ENCODE data around the gene MAPK14.
"Not testable (repeated sequence)": the region's sequence is repeated elsewhere in the genome, so short reads cannot be mapped to it uniquely, and the experiment has no call there.

Gene MAPK14

DNA sequence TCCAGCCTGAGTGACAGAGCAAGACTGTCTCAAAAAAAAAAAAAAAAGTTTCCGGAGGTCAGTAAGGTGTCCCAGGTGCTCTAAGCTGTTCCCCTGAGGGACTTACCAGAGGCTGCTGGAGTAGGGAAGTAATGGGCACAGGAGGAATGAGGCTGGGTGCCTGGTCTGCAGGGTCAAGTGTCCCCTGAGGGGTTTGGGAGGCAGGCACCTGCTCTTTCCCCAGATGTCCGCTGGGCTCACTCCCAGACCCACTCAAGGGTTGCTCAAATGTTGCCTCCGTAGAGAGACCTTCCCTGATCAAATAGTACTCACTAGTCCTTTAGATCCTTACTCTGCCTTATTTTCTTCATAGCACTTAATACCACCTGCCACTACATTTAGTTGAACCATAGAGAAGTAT, 97.3 kb downstream of the MAPK14 start:
- DNase-seq: no peak

DNA sequence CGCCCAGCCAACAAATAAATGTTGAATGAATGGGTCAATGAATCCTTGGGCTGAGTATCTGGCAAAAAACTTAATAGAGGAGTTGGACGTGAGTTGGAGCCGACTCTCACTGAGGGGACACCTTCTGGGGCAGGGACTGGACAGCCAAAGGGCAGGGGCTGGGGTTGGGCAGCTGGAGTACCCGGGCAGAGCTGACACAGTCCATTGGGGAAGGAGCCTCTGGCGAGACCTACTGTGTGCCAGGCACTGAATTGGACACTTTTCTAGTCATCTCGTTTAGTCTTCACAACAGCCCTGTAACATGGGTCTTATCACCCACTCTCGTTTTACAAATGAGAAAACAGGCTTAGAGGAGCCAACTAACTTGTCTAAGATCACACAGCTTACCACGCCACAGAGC, 98.0 kb downstream of the MAPK14 start:
- no peak for DNase-seq

DNA sequence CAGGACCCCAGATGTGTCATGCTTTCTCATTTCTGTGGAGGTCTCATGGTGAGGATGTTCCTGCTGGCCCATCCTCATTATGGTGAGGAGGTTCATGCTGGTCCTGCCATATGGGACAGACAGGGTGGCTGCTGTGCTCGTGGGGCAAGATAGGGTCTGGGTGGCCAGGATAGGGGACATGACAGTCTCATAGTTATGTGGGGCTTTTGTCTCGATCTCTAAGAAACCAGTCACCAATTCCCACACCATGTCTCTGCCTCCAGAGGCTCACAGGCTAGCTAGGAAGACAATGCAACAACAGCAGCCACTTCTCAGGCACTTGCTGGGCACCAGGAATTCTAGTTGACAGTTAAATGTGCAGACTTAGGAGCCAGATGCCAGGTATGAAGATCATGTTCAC, 98.5 kb downstream of the MAPK14 start:
- DNase-seq: no peak

DNA sequence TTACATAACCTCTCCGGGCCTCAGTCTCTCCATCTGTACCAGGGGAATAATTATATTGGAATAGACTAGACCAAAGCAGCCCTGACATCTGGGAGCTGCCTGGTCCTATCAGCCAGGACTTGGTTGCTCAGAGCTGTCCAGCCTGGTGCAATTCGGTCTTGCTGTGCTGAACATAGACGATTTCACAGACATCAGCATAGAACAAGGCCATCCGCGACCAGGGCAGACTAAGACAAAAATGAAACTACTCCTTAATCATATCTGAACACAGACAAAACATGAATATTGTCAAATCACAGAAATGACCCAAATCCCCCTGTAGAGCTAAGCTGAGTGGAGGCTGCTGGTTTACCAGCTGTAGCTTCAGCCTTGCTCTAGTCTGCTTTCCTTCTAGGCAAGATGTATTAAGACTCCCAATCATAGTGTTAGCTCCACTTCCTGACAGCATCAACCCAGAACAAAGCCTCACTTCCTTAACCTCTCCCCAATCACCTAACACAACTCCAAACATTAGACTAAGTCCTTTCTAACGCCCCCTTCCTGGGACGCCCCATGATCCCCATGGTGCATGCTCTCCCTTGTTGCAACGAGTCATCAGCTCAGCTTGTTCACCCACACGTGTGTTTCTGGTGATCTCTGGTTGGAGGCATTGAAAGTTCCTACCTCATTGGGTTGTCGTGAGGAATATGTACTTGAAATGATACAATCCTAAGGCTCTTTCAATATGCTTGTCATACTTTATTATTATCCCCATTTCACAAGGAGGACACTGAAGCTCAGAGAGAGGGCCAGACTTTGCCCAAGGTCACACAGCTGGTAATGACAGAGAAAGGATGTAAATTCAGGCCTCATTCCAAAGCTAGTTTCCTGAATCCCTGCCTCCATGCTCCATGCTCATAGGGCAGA, 99.2 kb downstream of the MAPK14 start:
- DNase-seq: no peak

DNA sequence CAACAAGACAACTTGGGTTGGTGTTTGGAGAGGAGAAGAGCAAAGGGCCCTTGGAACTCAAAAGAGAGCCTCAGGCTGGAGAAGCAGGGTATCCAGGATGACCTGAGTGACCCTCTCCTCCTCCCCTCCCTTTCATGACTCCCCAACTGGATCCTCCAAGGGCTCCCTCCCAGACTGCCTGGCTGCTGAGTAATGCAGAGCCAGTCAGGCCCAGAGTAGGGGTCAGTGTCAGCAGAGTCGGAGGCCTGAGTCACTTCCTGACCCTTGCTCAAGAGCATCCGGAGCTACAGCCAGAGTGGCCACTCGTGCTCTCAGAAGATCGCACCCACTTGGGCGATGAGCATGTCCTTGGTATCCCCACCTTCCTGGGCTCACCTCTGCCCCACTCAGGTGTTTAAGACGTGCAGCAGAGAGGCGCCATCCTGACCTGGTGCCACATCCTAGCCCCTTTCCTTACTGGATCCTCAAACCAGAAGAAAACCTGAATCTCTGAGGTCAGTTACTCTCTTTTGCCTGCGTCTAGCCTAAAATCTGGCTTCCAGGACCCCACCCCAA, 99.9 kb downstream of the MAPK14 start:
- DNase-seq: no peak

DNA sequence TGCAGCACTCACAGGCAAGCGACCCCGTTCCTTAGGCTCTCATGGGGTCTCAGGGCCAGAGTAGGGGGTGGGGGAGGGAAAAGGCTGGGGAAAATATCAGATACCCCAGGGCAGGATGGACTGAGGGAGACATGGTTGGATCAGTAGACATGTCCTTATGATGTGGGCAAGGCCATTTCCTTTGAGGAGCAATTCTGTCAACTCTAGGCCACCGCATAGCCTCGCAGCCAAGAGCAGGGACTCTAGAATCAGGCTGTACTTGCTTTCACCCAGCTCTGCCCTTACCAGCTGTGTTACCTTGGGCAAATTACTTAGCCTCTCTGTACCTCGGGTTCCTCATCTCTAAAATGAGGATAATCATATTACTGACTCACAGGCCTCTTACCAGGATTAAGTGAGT, 100.5 kb downstream of the MAPK14 start:
- no peak for DNase-seq

DNA sequence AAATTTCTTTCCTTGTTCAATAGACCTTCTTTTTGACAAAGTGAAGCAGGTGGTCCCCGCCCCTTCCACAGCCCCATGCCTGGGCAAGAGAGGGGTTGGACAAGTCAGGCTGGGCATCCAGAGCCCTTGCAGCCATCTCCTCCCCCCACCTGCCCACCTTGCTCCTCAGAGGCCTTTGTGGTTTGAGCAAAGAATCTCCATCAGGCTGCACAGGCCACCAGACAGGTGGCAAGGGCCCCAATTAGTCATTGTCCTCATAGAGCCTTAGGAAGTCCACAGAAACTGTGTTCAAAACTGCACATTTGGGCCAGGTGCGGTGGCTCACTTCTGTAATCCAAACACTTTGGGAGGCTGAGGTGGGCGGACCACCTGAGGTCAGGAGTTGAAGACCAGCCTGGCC, 101.2 kb downstream of the MAPK14 start:
- no peak for DNase-seq

DNA sequence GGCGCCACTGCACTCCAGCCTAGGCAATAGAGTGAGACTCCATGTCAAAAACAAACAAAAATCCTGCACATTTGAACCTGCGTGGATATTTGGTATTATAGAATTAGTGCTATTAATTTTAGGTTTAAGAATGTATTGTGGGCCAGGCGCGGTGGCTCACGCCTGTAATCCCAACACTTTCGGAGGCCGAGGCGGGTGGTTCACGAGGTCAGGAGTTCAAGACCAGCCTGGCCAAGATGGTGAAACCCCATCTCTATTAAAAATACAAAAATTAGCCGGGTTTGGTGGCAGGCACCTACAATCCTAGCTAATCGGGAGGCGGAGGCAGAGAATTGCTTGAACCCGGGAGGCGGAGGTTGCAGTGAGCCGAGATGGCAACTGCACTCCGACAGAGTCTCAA, 101.7 kb downstream of the MAPK14 start:
- not testable (repeated sequence) for DNase-seq

DNA sequence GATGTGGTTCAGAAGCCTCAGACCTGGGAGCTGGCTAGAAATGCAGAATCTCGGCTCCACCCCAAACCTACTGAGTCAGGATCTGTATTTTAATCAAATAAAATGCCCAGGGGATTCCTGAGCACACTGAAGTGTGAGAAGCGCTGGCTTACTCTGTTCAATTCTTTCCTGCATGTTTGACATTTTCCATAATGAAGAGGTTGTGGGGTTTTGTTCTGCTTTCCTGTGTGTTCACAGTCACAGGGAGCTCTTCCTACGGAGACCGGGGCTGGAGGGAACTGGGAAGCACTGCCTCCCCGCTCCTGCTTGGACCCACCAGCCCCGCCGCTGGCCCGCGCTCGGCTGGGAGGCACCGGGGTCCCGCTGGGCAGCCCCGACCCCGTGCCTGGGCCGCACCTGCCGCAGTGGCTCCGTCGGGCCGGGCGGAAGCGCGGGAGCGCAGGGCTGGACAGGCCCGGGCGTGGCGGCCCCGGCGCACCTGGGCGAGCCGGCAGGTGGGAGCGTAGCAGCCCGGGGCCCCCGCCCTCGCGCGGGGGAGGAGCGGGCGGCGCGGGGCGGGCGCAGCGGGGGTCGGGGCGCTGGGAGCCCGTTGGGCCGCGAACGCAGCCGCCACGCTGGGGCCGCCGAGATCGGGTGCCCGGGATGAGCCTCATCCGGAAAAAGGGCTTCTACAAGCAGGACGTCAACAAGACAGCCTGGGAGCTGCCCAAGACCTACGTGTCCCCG, 102.5 kb downstream of the MAPK14 start, which contains the start of gene MAPK13:
Gene MAPK13 (plus strand): TSS at position 573 of the 726 bp plus-strand sequence. CDS start 70 bp downstream, at position 643.
- DNase-seq: peak in 1 of 2 donors; percentile 25

DNA sequence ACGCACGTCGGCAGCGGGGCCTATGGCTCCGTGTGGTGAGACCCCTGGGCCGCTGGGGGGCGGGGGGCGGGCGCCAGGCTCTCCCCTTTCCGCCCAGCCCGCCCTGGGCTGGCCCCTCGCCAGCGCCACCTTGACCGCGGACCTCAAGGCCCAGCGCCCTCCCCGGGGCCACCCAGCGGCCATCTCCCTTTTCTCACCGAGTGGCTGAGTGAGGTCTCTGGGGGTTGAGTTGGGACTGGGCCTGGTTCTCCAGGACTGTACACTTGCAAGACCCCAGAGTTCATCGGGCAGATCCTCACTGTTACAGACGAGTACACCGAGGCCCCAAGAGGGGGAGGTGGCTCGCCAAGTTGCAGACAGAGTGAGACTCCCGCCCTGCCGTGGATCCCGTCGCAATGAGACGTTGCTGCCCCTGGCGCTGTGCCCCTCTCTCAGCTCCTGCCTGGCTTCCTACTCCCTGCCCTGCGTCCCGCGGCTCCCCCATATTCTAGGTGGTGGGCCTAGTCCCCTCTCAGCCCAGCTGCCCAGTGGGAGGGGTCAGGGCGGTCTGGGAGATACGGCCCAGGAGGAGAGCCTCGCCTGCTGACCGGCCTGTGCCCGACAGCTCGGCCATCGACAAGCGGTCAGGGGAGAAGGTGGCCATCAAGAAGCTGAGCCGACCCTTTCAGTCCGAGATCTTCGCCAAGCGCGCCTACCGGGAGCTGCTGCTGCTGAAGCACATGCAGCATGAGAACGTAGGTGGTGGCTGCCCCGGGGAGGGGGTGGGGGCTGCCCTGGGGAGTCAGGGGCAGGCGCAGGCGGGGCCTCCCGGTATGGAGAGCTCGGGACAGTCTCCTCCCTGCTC, 103.3 kb downstream of the MAPK14 start:
- DNase-seq: peak; percentile 55 to 60

DNA sequence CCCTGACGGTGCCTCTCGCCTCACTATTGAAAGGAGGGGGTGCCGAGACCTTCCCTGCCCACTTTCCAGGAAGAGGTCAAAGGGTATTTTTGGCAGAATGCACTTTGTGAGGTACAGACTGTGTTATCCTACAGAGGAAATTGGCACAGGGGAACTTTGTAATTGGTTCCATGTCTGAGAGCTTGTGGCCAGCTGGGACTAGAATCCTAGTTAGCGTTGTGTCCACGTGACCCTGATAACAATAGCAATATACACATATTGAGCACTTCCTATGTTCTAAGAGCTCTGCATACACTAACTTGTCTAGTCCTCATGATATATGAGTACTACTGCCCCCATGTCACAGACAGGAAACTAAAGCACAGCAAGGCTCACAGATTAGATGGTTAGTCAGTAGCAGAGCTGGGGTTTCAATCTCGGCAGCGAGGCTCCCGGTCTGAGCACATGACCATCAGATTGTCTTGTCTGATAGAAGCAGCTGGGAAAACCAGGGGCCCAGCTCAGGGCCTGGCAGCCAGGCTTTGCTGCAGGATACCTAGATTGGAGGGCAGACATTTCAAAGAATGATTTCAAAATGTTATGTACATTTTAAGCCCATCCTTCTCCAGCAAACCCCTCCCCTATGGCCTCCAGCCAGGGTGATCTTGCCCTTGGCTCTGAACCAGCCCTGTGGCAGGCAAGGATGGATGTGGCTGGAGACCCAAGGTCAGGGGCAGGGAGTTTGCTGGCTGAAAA, 104.1 kb downstream of the MAPK14 start:
- peak; percentile 35 to 43 for DNase-seq

DNA sequence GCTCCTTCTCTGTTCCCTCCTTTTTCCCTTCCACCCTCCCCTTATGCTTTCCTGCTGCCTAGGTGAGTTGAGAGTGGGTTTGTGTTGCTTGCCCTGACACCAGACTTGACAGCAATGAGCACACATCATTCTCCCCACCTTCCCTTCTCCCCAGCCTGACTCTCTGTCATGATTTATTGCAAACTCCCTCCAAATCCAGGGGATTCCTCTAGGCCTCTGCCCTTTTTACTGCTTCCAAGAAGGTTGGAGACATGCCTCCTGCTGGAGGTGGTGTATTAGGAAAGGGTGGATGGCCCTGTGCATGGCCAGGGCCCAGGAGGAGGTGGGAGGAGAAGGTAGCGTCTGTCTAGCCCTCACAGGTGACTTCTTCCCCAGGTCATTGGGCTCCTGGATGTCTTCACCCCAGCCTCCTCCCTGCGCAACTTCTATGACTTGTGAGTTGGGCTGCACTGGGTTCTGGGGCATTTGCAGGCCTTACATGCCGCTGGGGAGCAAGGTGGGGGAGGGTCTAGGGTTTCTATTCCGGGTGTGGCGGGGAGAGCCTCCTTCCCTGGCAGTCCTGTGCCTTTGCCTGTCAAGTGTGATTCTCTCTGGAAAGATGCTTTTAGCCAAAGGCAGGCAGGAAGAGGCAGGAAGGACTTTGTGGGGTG, 104.8 kb downstream of the MAPK14 start:
- no peak for DNase-seq

DNA sequence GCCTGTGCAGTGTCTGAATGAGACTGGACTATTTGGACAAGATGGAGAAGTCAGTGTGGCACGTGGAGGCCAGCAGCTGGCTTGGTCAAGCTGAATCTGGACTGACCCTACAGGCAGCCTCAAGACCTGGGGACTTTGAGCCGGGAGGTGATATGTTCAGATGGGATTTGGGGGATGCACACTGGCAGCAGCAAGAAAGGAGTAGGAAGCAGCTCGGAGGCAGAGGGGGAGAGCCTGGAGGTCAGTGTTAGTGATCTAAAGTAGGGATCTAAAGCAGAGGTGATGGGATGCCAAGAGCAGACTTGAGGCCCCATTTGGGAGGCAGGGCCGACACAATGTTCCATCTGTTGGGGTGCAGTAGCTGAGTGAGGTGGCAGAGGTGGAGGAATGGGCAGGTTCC, 105.5 kb downstream of the MAPK14 start:
- no peak for DNase-seq

DNA sequence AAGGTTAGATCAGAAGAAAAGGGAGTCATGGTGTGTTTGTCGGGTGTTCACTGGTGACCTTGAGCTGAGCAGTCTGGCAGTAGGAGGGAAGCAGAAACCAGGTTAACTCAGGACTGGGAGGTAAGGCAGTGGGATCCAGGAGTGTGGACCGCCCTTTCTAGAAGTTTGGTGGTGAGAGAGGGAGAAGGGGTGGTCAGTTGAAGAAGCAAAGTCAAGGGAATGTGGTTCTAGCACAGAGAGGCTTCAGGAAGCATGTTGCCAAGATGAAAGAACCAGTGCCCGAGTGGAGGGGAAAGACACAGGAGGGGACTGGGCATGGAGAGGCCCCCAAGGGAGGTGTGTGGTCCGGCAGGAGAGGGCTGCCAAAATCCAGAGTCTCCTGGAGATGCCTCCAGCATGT, 106.3 kb downstream of the MAPK14 start:
- DNase-seq: no peak

DNA sequence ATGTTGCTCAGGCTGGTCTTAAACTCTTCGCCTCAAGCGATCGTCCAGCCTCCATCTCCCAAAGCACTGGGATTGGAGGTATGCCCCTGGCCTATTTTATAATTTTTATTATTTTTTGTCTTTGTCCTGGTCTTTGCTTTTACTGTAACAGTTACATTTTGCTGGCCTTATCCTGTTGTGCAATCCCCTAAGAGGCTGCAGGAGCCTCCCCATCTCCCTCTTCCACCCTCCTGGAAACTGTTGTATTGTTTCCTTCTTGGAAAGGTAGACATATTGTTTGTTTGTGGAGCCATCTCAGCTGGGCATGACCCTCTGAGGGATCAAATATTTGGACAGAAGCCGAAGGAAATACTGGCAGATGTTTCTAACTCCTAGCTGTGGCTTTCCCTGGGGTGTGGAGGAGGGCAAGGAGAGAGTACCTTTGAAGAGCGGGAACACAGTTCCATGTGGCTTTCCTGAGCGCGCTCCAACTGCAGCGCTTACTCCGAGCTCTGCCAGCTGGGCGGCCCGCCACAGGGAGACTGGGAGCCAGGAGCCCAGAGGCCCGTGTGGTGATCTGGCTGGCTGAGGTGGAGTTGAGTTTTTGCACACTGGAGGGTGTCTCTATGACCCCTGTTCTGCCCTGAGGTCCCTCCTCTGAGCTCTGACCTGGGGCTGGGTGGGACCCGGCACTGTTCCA, 107.6 kb downstream of the MAPK14 start:
- DNase-seq: no peak

DNA sequence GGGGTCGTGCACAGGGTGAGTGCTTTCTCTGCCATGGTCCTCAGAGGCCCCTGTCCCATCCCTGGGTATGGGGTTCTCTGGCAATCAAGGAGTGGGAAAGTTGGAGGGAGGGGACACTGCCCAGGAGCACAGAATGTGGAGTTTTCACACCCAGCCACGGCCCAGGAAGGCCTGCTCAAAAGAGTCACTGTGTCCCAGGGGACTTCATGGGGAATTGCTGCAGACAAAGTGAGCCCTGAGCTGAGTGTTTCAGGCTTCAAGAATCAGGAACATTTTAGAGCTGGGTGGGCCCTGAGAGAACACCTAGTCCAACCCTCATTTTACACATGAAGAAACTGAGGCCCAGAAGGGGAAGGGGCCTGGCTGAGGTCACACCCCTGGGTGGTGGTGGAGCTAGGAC, 108.4 kb downstream of the MAPK14 start:
- no peak for DNase-seq

DNA sequence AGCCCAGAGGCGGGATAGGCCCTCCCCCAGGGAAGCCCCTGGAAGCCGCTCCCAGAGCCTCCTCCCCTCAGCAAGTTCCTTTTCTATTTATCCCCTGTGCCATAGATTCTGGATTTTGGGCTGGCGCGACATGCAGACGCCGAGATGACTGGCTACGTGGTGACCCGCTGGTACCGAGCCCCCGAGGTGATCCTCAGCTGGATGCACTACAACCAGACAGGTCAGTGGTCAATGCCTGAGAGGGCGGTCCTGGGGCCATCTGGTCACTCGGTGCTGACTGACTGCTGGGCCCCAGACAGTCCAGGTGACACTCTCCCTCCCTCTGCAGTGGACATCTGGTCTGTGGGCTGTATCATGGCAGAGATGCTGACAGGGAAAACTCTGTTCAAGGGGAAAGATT, 108.9 kb downstream of the MAPK14 start:
- no peak for DNase-seq

DNA sequence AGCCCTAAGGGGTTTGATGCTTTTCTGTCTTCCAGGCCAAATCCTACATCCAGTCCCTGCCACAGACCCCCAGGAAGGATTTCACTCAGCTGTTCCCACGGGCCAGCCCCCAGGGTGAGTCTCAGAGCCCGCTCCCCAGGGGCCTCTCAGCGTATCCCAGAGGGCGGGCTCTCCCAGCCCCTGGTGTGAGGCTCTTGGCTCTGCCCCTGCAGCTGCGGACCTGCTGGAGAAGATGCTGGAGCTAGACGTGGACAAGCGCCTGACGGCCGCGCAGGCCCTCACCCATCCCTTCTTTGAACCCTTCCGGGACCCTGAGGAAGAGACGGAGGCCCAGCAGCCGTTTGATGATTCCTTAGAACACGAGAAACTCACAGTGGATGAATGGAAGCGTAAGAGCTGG, 111.1 kb downstream of the MAPK14 start:
- DNase-seq: no peak

DNA sequence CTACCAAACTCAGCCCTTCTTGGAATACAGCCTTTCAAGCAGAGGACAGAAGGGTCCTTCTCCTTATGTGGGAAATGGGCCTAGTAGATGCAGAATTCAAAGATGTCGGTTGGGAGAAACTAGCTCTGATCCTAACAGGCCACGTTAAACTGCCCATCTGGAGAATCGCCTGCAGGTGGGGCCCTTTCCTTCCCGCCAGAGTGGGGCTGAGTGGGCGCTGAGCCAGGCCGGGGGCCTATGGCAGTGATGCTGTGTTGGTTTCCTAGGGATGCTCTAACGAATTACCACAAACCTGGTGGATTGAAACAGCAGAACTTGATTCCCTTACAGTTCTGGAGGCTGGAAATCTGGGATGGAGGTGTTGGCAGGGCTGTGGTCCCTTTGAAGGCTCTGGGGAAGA, 111.8 kb downstream of the MAPK14 start:
- DNase-seq: no peak

DNA sequence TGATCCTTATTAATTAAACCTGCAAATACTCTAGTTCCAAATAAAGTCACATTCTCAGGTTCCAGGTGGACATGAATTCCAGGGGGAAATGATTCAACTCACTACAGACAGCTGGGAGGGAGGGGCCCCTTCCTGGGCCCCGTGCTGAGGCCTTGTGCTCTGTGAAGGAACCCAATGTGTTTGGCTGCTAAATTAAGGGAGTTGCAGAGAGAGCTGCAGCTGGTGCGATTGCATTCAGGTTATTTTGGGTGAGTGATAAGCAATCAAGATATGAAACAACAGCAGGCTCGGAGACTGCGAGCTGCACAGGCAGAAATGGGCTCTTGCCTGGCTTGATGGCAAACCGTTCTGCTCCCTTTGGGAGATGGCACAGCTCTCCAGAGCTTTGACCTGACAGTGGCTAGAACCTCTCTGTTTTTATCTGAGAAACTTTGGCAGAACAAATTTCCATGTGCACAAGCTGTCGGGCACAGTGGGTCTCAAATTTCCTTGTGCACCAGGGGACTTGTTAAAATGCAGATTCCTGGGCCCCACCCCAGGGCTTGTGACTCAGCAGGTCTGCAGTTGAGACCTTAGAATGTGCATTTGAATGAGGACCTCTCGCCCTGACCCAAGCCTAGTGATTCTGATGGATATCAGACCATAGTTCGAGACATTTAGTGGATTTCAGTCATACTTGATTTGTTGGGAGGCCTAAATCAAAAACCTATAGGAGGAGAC, 112.5 kb downstream of the MAPK14 start:
- DNase-seq: no peak

All from stimulated activated CD4-positive, alpha-beta T cell treated with anti-CD3 and anti-CD28 coated beads, Interleukin-2, amount 100 ng/mL, for 48 hours (primary cell).